ENCODE results near the gene ZNF287.

ZNF287 gene

DNA sequence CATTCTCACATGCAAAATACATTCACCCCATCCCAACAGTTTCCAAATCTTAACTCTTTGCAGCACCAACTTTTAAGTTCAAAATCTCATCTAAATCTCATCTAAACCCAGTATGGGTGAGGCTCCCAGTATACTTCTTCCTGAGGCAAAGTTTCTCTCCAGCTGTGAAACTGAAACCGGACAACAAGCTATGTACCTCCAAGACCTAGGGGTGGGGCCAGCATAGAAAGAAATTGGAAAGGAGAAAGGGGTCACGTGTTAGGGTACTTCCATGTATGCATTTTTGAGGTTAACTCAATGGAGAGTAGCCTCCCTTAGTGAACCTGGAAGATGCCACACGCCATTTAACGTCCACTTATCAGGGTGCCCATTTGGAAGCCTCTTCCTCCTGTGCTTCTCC, 53.1 kb downstream of the ZNF287 start:
- TF ChIP-seq, protein P1, sequence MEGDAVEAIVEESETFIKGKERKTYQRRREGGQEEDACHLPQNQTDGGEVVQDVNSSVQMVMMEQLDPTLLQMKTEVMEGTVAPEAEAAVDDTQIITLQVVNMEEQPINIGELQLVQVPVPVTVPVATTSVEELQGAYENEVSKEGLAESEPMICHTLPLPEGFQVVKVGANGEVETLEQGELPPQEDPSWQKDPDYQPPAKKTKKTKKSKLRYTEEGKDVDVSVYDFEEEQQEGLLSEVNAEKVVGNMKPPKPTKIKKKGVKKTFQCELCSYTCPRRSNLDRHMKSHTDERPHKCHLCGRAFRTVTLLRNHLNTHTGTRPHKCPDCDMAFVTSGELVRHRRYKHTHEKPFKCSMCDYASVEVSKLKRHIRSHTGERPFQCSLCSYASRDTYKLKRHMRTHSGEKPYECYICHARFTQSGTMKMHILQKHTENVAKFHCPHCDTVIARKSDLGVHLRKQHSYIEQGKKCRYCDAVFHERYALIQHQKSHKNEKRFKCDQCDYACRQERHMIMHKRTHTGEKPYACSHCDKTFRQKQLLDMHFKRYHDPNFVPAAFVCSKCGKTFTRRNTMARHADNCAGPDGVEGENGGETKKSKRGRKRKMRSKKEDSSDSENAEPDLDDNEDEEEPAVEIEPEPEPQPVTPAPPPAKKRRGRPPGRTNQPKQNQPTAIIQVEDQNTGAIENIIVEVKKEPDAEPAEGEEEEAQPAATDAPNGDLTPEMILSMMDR (IDR thresholded peaks at IDR 0.05; ENCODE audit: low read depth, low read length): no peak
- DNase-seq (ENCODE audit: extremely low read depth, low read depth): no peak

DNA sequence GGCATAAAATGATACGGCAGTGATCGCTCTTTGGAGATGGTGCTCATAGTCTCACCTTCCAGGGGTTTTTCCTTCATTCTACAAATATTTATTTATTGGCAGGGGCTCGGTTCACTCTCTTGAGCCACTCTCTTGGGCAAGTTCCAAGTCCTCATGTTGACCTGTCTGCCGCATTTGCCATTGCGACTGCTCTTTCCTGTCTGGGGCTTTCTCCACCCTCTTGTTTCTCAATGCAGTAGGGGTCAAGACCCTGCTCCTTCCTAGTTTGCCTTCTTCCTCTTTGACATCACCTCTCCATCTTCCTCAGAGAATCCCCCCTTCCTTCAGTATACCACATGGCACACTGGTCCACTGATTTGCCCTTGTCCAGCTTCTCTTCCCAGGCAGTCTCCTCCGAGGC, 55.1 kb downstream of the ZNF287 start:
- TF ChIP-seq, protein P1 (IDR thresholded peaks at IDR 0.05; ENCODE audit: low read depth, low read length): no peak

DNA sequence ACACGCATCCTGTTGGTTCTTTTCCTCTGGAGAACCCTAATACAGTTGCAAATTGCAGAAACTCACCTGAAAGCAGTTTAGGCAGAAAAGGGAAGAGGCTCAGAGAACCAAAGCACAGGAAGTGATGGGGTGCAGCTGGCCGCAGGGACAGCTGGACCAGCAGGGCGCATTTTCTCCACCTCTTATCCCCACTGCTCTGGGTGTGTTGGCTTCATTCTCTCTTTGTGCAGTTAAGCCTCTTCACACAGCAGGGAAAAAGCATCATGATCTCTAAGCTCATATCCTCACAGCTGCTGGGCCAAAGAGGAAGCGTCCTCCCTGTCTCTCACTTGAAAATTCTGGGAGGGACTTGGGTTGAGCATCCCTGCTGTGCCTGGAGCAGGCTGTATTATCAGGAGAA, 57.0 kb downstream of the ZNF287 start:
- no peak for DNase-seq (ENCODE audit: extremely low read depth, low read depth)
- TF ChIP-seq, protein P1 (IDR thresholded peaks at IDR 0.05; ENCODE audit: low read depth, low read length): no peak

More for the DNA sequence above, 55.1 kb downstream of the ZNF287 start:
- DNase-seq (ENCODE audit: extremely low read depth, low read depth): no peak

DNA sequence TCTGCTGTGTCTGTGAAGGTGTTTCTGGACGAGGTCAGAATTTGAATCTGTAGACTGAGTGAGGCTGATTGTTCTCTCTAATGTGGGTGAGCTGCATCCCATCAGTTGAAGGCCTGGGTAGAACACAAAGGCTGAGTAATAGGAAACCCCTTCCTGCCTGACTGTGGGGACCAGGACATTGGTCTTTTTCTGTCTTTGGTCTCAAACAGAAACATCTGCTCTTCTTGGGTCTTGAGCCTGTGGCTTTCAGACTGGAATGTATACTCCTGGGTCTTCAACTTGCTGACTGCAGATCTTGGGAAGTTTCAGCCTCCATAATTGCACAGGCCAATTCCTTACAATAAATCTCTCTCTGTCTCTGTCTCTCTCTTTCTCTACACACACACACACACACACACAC, 57.4 kb downstream of the ZNF287 start:
- TF ChIP-seq, protein P1 (IDR thresholded peaks at IDR 0.05; ENCODE audit: low read depth, low read length): no peak
- no peak for DNase-seq (ENCODE audit: extremely low read depth, low read depth)

DNA sequence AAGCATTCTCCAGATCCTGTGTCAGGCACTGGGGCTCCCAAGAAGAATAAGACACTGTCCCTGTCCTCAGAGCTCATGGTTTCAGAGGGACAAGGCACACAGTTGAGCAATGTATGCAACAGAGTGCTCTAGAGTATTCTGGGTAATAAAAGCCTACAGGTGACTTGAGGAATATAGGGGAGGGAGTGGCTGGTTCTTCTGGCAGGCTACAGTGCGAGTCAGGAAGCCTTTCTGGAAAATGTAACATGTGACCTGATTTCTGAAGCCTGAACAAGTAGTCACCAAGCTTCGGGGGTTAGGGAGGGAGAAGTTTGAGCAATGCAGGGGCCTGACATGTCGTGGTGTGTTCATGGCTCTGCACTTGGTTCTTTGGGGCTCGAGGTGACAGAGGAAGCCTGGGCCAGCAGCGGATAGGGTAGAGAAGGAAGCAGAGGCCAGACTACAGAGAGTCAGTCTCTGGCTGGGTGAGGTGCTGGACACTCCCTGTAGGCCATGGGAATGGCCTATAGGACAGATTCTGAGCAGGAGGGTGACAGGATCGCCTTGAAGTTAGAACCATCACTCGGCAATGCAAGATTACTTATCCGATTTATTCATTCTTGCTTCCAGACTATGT, 61.0 kb downstream of the ZNF287 start:
- DNase-seq (ENCODE audit: extremely low read depth, low read depth): no peak

DNA sequence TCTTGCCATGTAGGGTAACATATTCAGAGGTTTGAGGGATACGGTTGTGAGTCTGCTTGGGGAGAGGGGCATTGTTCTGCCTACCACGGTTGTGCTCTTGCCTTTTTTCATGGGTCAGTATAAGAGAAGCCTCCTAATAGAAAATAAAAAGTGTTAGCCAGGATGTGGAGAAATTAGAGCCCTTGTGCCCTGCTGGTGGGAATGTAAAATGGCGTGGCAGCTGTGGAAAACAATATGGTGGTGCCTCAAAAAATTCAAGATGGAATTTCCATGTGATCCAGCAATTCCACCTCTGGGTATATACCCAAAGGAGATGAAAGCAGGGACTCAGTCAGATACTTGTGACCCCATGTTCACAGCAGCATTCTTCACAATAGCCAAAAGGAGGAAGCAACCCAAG, 62.8 kb downstream of the ZNF287 start:
- no peak for DNase-seq (ENCODE audit: extremely low read depth, low read depth)
- TF ChIP-seq, protein P1 (IDR thresholded peaks at IDR 0.05; ENCODE audit: low read depth, low read length): no peak

More for the DNA sequence above, 61.0 kb downstream of the ZNF287 start:
- TF ChIP-seq, protein P1 (IDR thresholded peaks at IDR 0.05; ENCODE audit: low read depth, low read length): no peak

DNA sequence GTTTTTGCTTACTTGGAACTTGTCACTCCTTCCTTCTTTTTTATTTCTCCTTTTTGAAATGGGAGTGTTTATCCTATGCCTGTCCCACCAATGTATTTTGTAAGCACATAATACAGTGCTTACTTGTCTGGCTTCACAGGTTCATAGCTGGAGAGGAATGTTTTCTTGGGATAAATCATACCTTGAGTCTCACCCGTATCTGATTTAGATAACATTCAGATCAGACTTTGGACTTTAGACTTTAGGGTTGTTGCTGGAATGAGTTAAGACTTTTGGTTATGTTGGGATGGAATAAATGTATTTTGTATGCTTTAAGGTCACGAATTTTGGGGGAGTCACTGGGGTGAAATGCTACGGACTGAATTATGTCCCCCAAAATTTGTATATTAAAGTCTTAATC, 64.0 kb downstream of the ZNF287 start:
- TF ChIP-seq, protein P1 (IDR thresholded peaks at IDR 0.05; ENCODE audit: low read depth, low read length): no peak

More for the DNA sequence above, 64.0 kb downstream of the ZNF287 start:
- DNase-seq (ENCODE audit: extremely low read depth, low read depth): no peak
